H9 (cell line): ENCODE data around the gene TMEM217. TPM values are rescaled to one million over a fixed set of nuclear protein-coding genes. Genes with fewer than 3 reads are reported as not detected.

Experiments
- DNase-seq: peaks from one replicate; pipeline ENCODE4 v3.0.0-alpha.2; 2017
- H2AFZ ChIP-seq: one replicate; pipeline ENCODE4 v1.6.1; 2013; ENCODE audit warnings: mild to moderate bottlenecking, low read length, control low read depth, moderate library complexity
- H2AK5ac ChIP-seq: 2 replicates; pipeline ENCODE4 v1.6.1; 2013; ENCODE audit warnings: low read length, control low read depth, mixed read lengths; ENCODE audit not compliant: insufficient read length
- H2BK120ac ChIP-seq: one replicate; pipeline ENCODE4 v1.6.1; 2013; ENCODE audit warnings: low read depth, mild to moderate bottlenecking, low read length, control low read depth, inconsistent platforms; ENCODE audit not compliant: poor library complexity, severe bottlenecking
- H2BK12ac ChIP-seq: 2 replicates; pipeline ENCODE4 v1.6.1; 2013; ENCODE audit warnings: low read length, control low read depth, mixed read lengths, low read depth; ENCODE audit not compliant: insufficient read length
- H2BK15ac ChIP-seq: 2 replicates; pipeline ENCODE4 v1.6.1; 2013; ENCODE audit warnings: low read depth, low read length, control low read depth
- H2BK20ac ChIP-seq: one replicate; pipeline ENCODE4 v1.6.1; 2013; ENCODE audit warnings: low read depth, mild to moderate bottlenecking, low read length, control low read depth, inconsistent platforms; ENCODE audit not compliant: poor library complexity, severe bottlenecking
- H2BK5ac ChIP-seq: 2 replicates; pipeline ENCODE4 v1.6.1; 2013; ENCODE audit warnings: low read length, control low read depth, mixed read lengths; ENCODE audit not compliant: insufficient read length
- H3K14ac ChIP-seq: 2 replicates; pipeline ENCODE4 v1.6.1; 2013; ENCODE audit warnings: low read length, control low read depth; ENCODE audit not compliant: insufficient read depth
- H3K18ac ChIP-seq: 2 replicates; pipeline ENCODE4 v1.6.1; 2013; ENCODE audit warnings: low read depth, mild to moderate bottlenecking, mixed read lengths, low read length, control low read depth; ENCODE audit not compliant: insufficient read length
- H3K23ac ChIP-seq: 2 replicates; pipeline ENCODE4 v1.6.1; 2013; ENCODE audit warnings: low read length, control low read depth, mixed read lengths, low read depth; ENCODE audit not compliant: insufficient read length
- H3K23me2 ChIP-seq: 2 replicates; pipeline ENCODE4 v1.6.1; 2013; ENCODE audit warnings: low read depth, mild to moderate bottlenecking, mixed read lengths, low read length, control low read depth; ENCODE audit not compliant: insufficient read length, poor library complexity, severe bottlenecking
- H3K27ac ChIP-seq: 2 replicates; pipeline ENCODE4 v1.5.1; 2013; ENCODE audit warnings: low read length, control low read depth, mixed read lengths, low read depth; ENCODE audit not compliant: insufficient read length
- H3K27me3 ChIP-seq: 2 replicates; pipeline ENCODE4 v1.6.1; 2013; ENCODE audit warnings: low read length, control low read depth, inconsistent platforms; ENCODE audit not compliant: insufficient read depth
- H3K4ac ChIP-seq: 2 replicates; pipeline ENCODE4 v1.6.1; 2013; ENCODE audit warnings: low read depth, mild to moderate bottlenecking, control low read depth, inconsistent platforms, low read length, moderate library complexity
- H3K4me1 ChIP-seq: 2 replicates; pipeline ENCODE4 v1.6.1; 2013; ENCODE audit warnings: low read length, control low read depth, inconsistent platforms; ENCODE audit not compliant: insufficient read depth
- H3K4me2 ChIP-seq: 2 replicates; pipeline ENCODE4 v1.6.1; 2013; ENCODE audit warnings: low read length, control low read depth, mixed read lengths; ENCODE audit not compliant: insufficient read length, insufficient read depth
- H3K56ac ChIP-seq: 2 replicates; pipeline ENCODE4 v1.6.1; 2013; ENCODE audit warnings: low read depth, mild to moderate bottlenecking, mixed read lengths, low read length, control low read depth; ENCODE audit not compliant: insufficient read length
- H3K79me1 ChIP-seq: 2 replicates; pipeline ENCODE4 v1.6.1; 2013; ENCODE audit warnings: low read depth, mild to moderate bottlenecking, moderate library complexity, low read length, control low read depth, inconsistent platforms; ENCODE audit not compliant: insufficient read depth, poor library complexity, severe bottlenecking
- H3K79me2 ChIP-seq: 2 replicates; pipeline ENCODE4 v1.6.1; 2013; ENCODE audit warnings: low read length, control low read depth, inconsistent platforms; ENCODE audit not compliant: insufficient read depth
- H3K9ac ChIP-seq: 2 replicates; pipeline ENCODE4 v1.6.1; 2013; ENCODE audit warnings: low read length, control low read depth, mixed read lengths; ENCODE audit not compliant: insufficient read length; ENCODE audit errors: extremely low read depth
- H3K9me3 ChIP-seq: one replicate; pipeline ENCODE4 v1.6.1; 2013; ENCODE audit warnings: low read depth, low read length, inconsistent platforms; ENCODE audit not compliant: control insufficient read depth
- H3T11ph ChIP-seq: one replicate; pipeline ENCODE4 v1.6.1; 2013; ENCODE audit warnings: mild to moderate bottlenecking, low read length, control low read depth, inconsistent platforms
- H4K20me1 ChIP-seq: one replicate; pipeline ENCODE4 v1.6.1; 2013; ENCODE audit not compliant: control insufficient read depth, insufficient read length, insufficient read depth
- H4K5ac ChIP-seq: 2 replicates; pipeline ENCODE4 v1.6.1; 2013; ENCODE audit warnings: low read depth, mild to moderate bottlenecking, mixed read lengths, low read length, control low read depth; ENCODE audit not compliant: insufficient read length
- H4K8ac ChIP-seq: replicated peaks from 2 replicates; pipeline ENCODE4 v1.6.1; 2013; ENCODE audit warnings: low read length, control low read depth, mixed read lengths, low read depth; ENCODE audit not compliant: insufficient read length
- H4K91ac ChIP-seq: 2 replicates; pipeline ENCODE4 v1.6.1; 2013; ENCODE audit warnings: low read depth, mild to moderate bottlenecking, moderate library complexity, mixed read lengths, low read length, control low read depth; ENCODE audit not compliant: insufficient read length
- H3K27ac Mint-ChIP-seq, 3 experiments: 2 replicates in 2 of 3; 3 replicates in 1 of 3; pipeline ENCODE4 v1.8.0; 2020 to 2021; ENCODE audit warnings: mixed read lengths in 3 of 3, mild to moderate bottlenecking in 1 of 3, moderate library complexity in 1 of 3
- H3K27me3 Mint-ChIP-seq: 2 replicates; pipeline ENCODE4 v1.8.0; 2021; ENCODE audit warnings: low read depth, mild to moderate bottlenecking, moderate library complexity, mixed read lengths
- H3K36me3 Mint-ChIP-seq, 3 experiments: 2 replicates in 2 of 3; 3 replicates in 1 of 3; pipeline ENCODE4 v1.8.0; 2020 to 2021; ENCODE audit warnings: low read depth in 3 of 3, mixed read lengths in 3 of 3; ENCODE audit not compliant: insufficient read depth in 1 of 3
- H3K4me1 Mint-ChIP-seq, 2 experiments: 2 replicates each; pipeline ENCODE4 v1.8.0; 2020; ENCODE audit warnings: mixed read lengths in 2 of 2
- H3K4me3 Mint-ChIP-seq, 2 experiments: 2 replicates in 1 of 2; 3 replicates in 1 of 2; pipeline ENCODE4 v1.8.0; 2020 to 2021; ENCODE audit warnings: mild to moderate bottlenecking in 2 of 2, mixed read lengths in 2 of 2, moderate library complexity in 1 of 2
- H3K9me3 Mint-ChIP-seq, 2 experiments: 2 replicates in 1 of 2; 3 replicates in 1 of 2; pipeline ENCODE4 v1.8.0; 2020; ENCODE audit warnings: mild to moderate bottlenecking in 2 of 2, mixed read lengths in 2 of 2, moderate library complexity in 1 of 2
- WGBS: extraction: QIAGEN DNeasy Blood & Tissue Kit; methylation state at CpG from one replicate; pipeline ENCODE4 v1.1.7; 2013; ENCODE audit warnings: missing lambda C conversion rate, low lambda C conversion rate, mixed read lengths; ENCODE audit not compliant: insufficient read length; ENCODE audit errors: extremely low coverage; 5-methylcytosine and 5-hydroxymethylcytosine counted together
- total RNA-seq: library from RNA; stranded (reverse); gene quantifications from 2 replicates; pipeline ENCODE4 v1.2.1, GENCODE V29; 2021
- TF ChIP-seq, protein P1 (sequence below): fragments of 200-600 bp; sonication (generic); conservative IDR thresholded peaks from 3 replicates; pipeline ENCODE4 v1.8.0; 2021; ENCODE audit warnings: antibody characterized with exemption, mild to moderate bottlenecking

Gene TMEM217
- total RNA-seq, 1 experiment from 2014 or later: 1.1 TPM

DNA sequence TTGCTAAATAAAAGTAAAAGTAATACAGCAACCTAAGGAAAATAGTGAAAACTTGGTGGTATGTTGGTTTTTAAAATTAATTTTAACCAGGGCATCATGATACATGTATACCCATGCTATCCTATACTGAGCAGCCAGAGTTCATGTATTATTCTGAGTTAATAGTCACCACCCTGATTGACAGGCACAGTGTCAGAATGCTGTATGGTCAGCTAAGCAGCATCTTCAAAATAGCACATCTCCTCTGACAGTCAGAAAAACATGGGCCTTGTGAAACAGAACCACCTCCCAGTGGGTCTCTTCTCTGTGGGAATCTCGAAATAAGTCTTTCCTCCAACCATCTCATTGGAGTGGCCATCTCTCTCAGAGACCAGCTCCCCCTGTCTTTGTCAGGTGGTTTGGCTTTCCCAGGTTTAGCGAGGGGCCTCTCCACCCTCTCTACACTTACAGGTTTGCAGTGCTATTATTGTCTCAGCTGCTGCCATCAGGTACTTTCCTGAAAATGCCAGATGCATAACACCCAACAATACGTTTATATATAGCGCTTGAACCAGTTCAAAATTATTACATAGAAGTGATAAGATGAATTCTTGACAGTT, 48.8 kb upstream of the TMEM217 start:
- no peaks in the 10 kb centered on the region for H3K27me3 Mint-ChIP-seq
- Histone ChIP-seq H3K27me3 (no peaks in the 10 kb centered on the region), H3K9ac (no peak overlapping the region)

More for the DNA sequence above, 48.8 kb upstream of the TMEM217 start:
- H3K18ac ChIP-seq: no peak overlapping the region
- TF ChIP-seq, protein P1, sequence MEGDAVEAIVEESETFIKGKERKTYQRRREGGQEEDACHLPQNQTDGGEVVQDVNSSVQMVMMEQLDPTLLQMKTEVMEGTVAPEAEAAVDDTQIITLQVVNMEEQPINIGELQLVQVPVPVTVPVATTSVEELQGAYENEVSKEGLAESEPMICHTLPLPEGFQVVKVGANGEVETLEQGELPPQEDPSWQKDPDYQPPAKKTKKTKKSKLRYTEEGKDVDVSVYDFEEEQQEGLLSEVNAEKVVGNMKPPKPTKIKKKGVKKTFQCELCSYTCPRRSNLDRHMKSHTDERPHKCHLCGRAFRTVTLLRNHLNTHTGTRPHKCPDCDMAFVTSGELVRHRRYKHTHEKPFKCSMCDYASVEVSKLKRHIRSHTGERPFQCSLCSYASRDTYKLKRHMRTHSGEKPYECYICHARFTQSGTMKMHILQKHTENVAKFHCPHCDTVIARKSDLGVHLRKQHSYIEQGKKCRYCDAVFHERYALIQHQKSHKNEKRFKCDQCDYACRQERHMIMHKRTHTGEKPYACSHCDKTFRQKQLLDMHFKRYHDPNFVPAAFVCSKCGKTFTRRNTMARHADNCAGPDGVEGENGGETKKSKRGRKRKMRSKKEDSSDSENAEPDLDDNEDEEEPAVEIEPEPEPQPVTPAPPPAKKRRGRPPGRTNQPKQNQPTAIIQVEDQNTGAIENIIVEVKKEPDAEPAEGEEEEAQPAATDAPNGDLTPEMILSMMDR: peak; percentile 39; the same call in 1 of the 3 replicates
- no peak overlapping the region for H2AK5ac ChIP-seq
- H3K4me1 ChIP-seq: no peaks in the 10 kb centered on the region
- no peak overlapping the region for H3T11ph ChIP-seq
- no peak overlapping the region for H3K56ac ChIP-seq
- no peaks in the 10 kb centered on the region for H3K23me2 ChIP-seq
- no peak overlapping the region for H3K4me3 Mint-ChIP-seq
- DNase-seq: no peak
- no peak overlapping the region for H3K27ac ChIP-seq
- H2BK15ac ChIP-seq: no peak overlapping the region
- no peak overlapping the region for H2AFZ ChIP-seq
- H4K8ac ChIP-seq: no peak overlapping the region
- H3K27ac Mint-ChIP-seq: no peak overlapping the region
- H4K91ac ChIP-seq: no peak overlapping the region
- no peak overlapping the region for H3K4me2 ChIP-seq
- H3K9me3 Mint-ChIP-seq: no peaks in the 10 kb centered on the region; a peak in 1 of 5 replicates
- H2BK120ac ChIP-seq: no peak overlapping the region
- no peaks in the 10 kb centered on the region for H3K79me1 ChIP-seq
- H3K79me2 ChIP-seq: no peaks in the 10 kb centered on the region
- H3K14ac ChIP-seq: no peak overlapping the region
- H2BK20ac ChIP-seq: no peak overlapping the region
- no peak overlapping the region for H3K23ac ChIP-seq
- no peak overlapping the region for H2BK12ac ChIP-seq
- no peaks in the 10 kb centered on the region for H4K20me1 ChIP-seq
- no peaks in the 10 kb centered on the region for H3K4me1 Mint-ChIP-seq
- no peak overlapping the region for H2BK5ac ChIP-seq
- H3K36me3 Mint-ChIP-seq: peaks cover 1 to 27% (median 12%) of the 10 kb centered on the region in 3 experiments; a peak in 4 of 7 replicates
- no peak overlapping the region for H3K4ac ChIP-seq
- H4K5ac ChIP-seq: no peak overlapping the region
- no CpG with 5 or more reads among the region's 4 CpGs for WGBS
- H3K9me3 ChIP-seq: no peaks in the 10 kb centered on the region
